H1 (cell line): ENCODE data around the gene FOXA2. TPM values are rescaled to one million over a fixed set of nuclear protein-coding genes. Genes with fewer than 3 reads are reported as not detected.

Experiments used
- CTCF ChIA-PET: fragments of 300-600 bp; sonication (Branson Sonifier 250); formaldehyde crosslinking; loops from one replicate; lab custom pipeline; 2021; ENCODE audit not compliant: partially characterized antibody; lab: Charles Lee
- POLR2A ChIA-PET: fragments of 300-600 bp; sonication (Branson Sonifier 250); formaldehyde crosslinking; loops from one replicate; lab custom pipeline; 2021; ENCODE audit warnings: inconsistent platforms; ENCODE audit not compliant: partially characterized antibody; lab: Charles Lee
- DNase-seq, 2 experiments: peaks; one replicate each; pipeline versions ENCODE4 v3.0.0 to v3.0.0-alpha.2; 2010 to 2022; ENCODE audit warnings: low spot score in 2 of 2, low read depth in 1 of 2, mixed read lengths in 1 of 2
- FAIRE-seq: peaks from 2 replicates; lab custom pipeline; 2011; peaks lifted over from hg19 to GRCh38; lab: Jason Lieb, UNC
- H2AFZ ChIP-seq: 2 replicates; pipeline ENCODE4 v1.8.1; 2012; ENCODE audit warnings: low read length, inconsistent platforms
- H2AK5ac ChIP-seq: 2 replicates; pipeline ENCODE4 v1.6.1; 2013; ENCODE audit warnings: low read depth, low read length
- H2BK120ac ChIP-seq: replicated peaks from 2 replicates; pipeline ENCODE3; 2013; ENCODE audit warnings: low read depth, low read length, inconsistent platforms
- H2BK12ac ChIP-seq: 2 replicates; pipeline ENCODE4 v1.6.1; 2013; ENCODE audit warnings: low read depth, low read length
- H2BK15ac ChIP-seq: 2 replicates; pipeline ENCODE4 v1.6.1; 2013; ENCODE audit warnings: low read length
- H2BK20ac ChIP-seq: 2 replicates; pipeline ENCODE4 v1.6.1; 2013; ENCODE audit warnings: low read length
- H2BK5ac ChIP-seq: 2 replicates; pipeline ENCODE4 v1.6.1; 2013; ENCODE audit warnings: low read depth, low read length
- H3K14ac ChIP-seq: 2 replicates; pipeline ENCODE4 v1.6.1; 2013; ENCODE audit warnings: inconsistent platforms; ENCODE audit not compliant: insufficient read length
- H3K18ac ChIP-seq: 2 replicates; pipeline ENCODE4 v1.6.1; 2013; ENCODE audit warnings: low read length; ENCODE audit errors: extremely low read depth
- H3K23ac ChIP-seq: 2 replicates; pipeline ENCODE4 v1.6.1; 2013; ENCODE audit warnings: inconsistent platforms; ENCODE audit not compliant: insufficient read length
- H3K23me2 ChIP-seq: 2 replicates; pipeline ENCODE4 v1.6.1; 2013; ENCODE audit warnings: low read depth, low read length
- H3K27ac ChIP-seq: 2 replicates; pipeline ENCODE4 v1.6.1; 2011; ENCODE audit warnings: low read depth, low read length, inconsistent platforms
- H3K27me3 ChIP-seq, 4 experiments: replicated peaks in 1 of 4; 1 replicate in 1 of 4; 2 replicates in 3 of 4; pipeline versions ENCODE4 v1.6.1 to v1.8.1; 2011 to 2013; ENCODE audit warnings: low read length in 3 of 4, mild to moderate bottlenecking in 3 of 4, inconsistent platforms in 2 of 4, mixed read lengths in 2 of 4, moderate library complexity in 1 of 4; ENCODE audit not compliant: control insufficient read depth in 3 of 4, insufficient read depth in 3 of 4; ENCODE audit errors: extremely low read depth in 1 of 4
- H3K36me3 ChIP-seq, 4 experiments: 2 replicates each; pipeline versions ENCODE4 v1.6.1 to v1.8.1; 2011 to 2013; ENCODE audit warnings: mild to moderate bottlenecking in 4 of 4, low read length in 3 of 4, moderate library complexity in 2 of 4, control low read depth in 1 of 4, inconsistent platforms in 1 of 4; ENCODE audit not compliant: insufficient read depth in 4 of 4, control insufficient read depth in 2 of 4
- H3K4ac ChIP-seq: replicated peaks from 2 replicates; pipeline ENCODE3; 2013; ENCODE audit warnings: low read length, low read depth, mixed read lengths, inconsistent platforms; ENCODE audit not compliant: insufficient read length
- H3K4me1 ChIP-seq, 4 experiments: replicated peaks in 1 of 4; 1 replicate in 1 of 4; 2 replicates in 3 of 4; pipeline versions ENCODE4 v1.6.1 to v1.8.1; 2011 to 2013; ENCODE audit warnings: low read length in 3 of 4, inconsistent platforms in 2 of 4, mixed read lengths in 1 of 4; ENCODE audit not compliant: insufficient read depth in 4 of 4, control insufficient read depth in 3 of 4
- H3K4me2 ChIP-seq, 2 experiments: 2 replicates each; pipeline versions ENCODE4 v1.6.1 to v1.8.1; 2011 to 2013; ENCODE audit warnings: low read depth in 2 of 2, low read length in 2 of 2, control low read depth in 1 of 2, inconsistent platforms in 1 of 2, mild to moderate bottlenecking in 1 of 2; ENCODE audit not compliant: insufficient read depth in 1 of 2
- H3K4me3 ChIP-seq, 4 experiments: fragments of 200-600, 300-600 bp in 1 of 4; sonication (generic), shearing (Covaris generic), sonication (Bioruptor Twin) in 1 of 4; 2 replicates each; pipeline versions ENCODE4 v1.5.1 to v1.8.1; 2011 to 2016; ENCODE audit warnings: low read length in 4 of 4, low read depth in 3 of 4, control low read depth in 2 of 4, inconsistent platforms in 2 of 4, mild to moderate bottlenecking in 2 of 4, mixed read lengths in 1 of 4, moderate library complexity in 1 of 4; ENCODE audit not compliant: insufficient read depth in 2 of 4; ENCODE audit errors: extremely low read depth in 1 of 4
- H3K56ac ChIP-seq: replicated peaks from 2 replicates; pipeline ENCODE3; 2013; ENCODE audit warnings: low read depth, mild to moderate bottlenecking, mixed read lengths, low read length, inconsistent platforms; ENCODE audit not compliant: insufficient read length
- H3K79me1 ChIP-seq: 2 replicates; pipeline ENCODE4 v1.6.1; 2013; ENCODE audit warnings: low read depth, low read length, control low read depth
- H3K79me2 ChIP-seq, 2 experiments: 2 replicates each; pipeline versions ENCODE4 v1.6.1 to v1.8.1; 2012 to 2013; ENCODE audit warnings: low read length in 2 of 2, mild to moderate bottlenecking in 2 of 2, inconsistent platforms in 1 of 2; ENCODE audit not compliant: insufficient read depth in 2 of 2, control insufficient read depth in 1 of 2
- H3K9ac ChIP-seq, 4 experiments: replicated peaks in 1 of 4; 1 replicate in 1 of 4; 2 replicates in 3 of 4; pipeline versions ENCODE4 v1.6.1 to v1.8.1; 2011 to 2013; ENCODE audit warnings: low read depth in 3 of 4, low read length in 3 of 4, control low read depth in 2 of 4, mild to moderate bottlenecking in 2 of 4, moderate library complexity in 2 of 4, inconsistent platforms in 1 of 4; ENCODE audit errors: extremely low read depth in 1 of 4
- H3K9me3 ChIP-seq, 2 experiments: 2 replicates each; pipeline versions ENCODE4 v1.6.1 to v1.8.1; 2012 to 2013; ENCODE audit warnings: mild to moderate bottlenecking in 2 of 2, moderate library complexity in 2 of 2, control low read depth in 1 of 2, inconsistent platforms in 1 of 2, low read depth in 1 of 2, low read length in 1 of 2, mixed read lengths in 1 of 2; ENCODE audit not compliant: insufficient read depth in 2 of 2
- H4K20me1 ChIP-seq, 2 experiments: replicated peaks in 1 of 2; 2 replicates each; pipeline versions ENCODE3 to v1.8.1; 2011 to 2013; ENCODE audit warnings: inconsistent platforms in 2 of 2, low read length in 2 of 2, mild to moderate bottlenecking in 1 of 2; ENCODE audit not compliant: insufficient read depth in 2 of 2, control insufficient read depth in 1 of 2
- H4K5ac ChIP-seq: 2 replicates; pipeline ENCODE4 v1.6.1; 2013; ENCODE audit warnings: low read length, low read depth, mixed read lengths, inconsistent platforms; ENCODE audit not compliant: insufficient read length
- H4K8ac ChIP-seq: 2 replicates; pipeline ENCODE4 v1.8.0; 2013; ENCODE audit warnings: mild to moderate bottlenecking, moderate library complexity, low read length, inconsistent platforms; ENCODE audit not compliant: insufficient read depth; ENCODE audit errors: extremely low read depth
- H4K91ac ChIP-seq: replicated peaks from 2 replicates; pipeline ENCODE3; 2013; ENCODE audit warnings: low read length, mixed read lengths, inconsistent platforms; ENCODE audit not compliant: insufficient read length
- BACH1 ChIP-seq: IDR thresholded peaks from 2 replicates; pipeline ENCODE4 v1.6.1; 2012; ENCODE audit warnings: low read length, improper control_type of control experiment
- EGR1 ChIP-seq: IDR thresholded peaks from 2 replicates; pipeline ENCODE4 v1.6.1; 2011; ENCODE audit warnings: low read depth, low read length, borderline replicate concordance
- RAD21 ChIP-seq, 2 experiments: IDR thresholded peaks in 1 of 2; conservative IDR thresholded peaks in 1 of 2; 2 replicates each; pipeline ENCODE4 v1.6.1; 2011; ENCODE audit warnings: low read depth in 2 of 2, low read length in 2 of 2, improper control_type of control experiment in 1 of 2, inconsistent platforms in 1 of 2, mild to moderate bottlenecking in 1 of 2, moderate library complexity in 1 of 2
- WGBS, 2 experiments: shearing (Covaris generic) in 1 of 2; methylation state at CpG; one replicate each; pipeline versions ENCODE4 v1.1.6 to v1.1.7; 2013 to 2015; ENCODE audit warnings: low lambda C conversion rate in 2 of 2, mixed read lengths in 2 of 2, inconsistent platforms in 1 of 2, low coverage in 1 of 2, missing lambda C conversion rate in 1 of 2; ENCODE audit not compliant: insufficient replicate concordance in 2 of 2, insufficient coverage in 1 of 2, insufficient read length in 1 of 2; ENCODE audit errors: extremely low coverage in 1 of 2, missing lambda C conversion rate in 1 of 2; 5-methylcytosine and 5-hydroxymethylcytosine counted together
- polyA plus RNA-seq, 7 experiments: library from polyadenylated mRNA; depleted of rRNA in 3 of 7; stranded (reverse) in 5 of 7; unstranded in 2 of 7; fragments of >200 nt in 5 of 7; fragments of 200-250 nt in 2 of 7; gene quantifications; 1 replicate in 5 of 7; 2 replicates in 1 of 7; 4 replicates in 1 of 7; pipeline versions ENCODE4 v1.2.1 to v1.2.3, GENCODE V29; 2011 to 2013; ENCODE audit warnings: missing spikeins in 2 of 7, mixed read lengths in 2 of 7
- total RNA-seq: library from RNA; stranded (reverse); fragmentation: NEBNext Ultra II Directional; extraction: Animal tissue kit (Norgen Biotek cat#: 25700); gene quantifications from 2 replicates; pipeline ENCODE4 v1.2.1, GENCODE V29; 2021

Gene FOXA2
- total and polyA plus RNA-seq, 2 of the 8 experiments (the other 6 are each of a cell fraction or from before 2014, with no cell fraction given), result not detected

GRCh38 chr20:22616551-22616950, 32.2 kb upstream of the FOXA2 start:
- Histone ChIP-seq H3K18ac (no peak overlapping the region), H2BK5ac (no peak overlapping the region), H3K27me3 (peaks cover 0 to 10% (median 6%) of the 10 kb centered on the region in 4 experiments; a peak in 3 of 7 replicates), H4K20me1 (no peaks in the 10 kb centered on the region), H4K5ac (no peak overlapping the region), H3K14ac (no peak overlapping the region), H3K23ac (no peak overlapping the region), H3K4me1 (peaks cover 0 to 9% (median 6%) of the 10 kb centered on the region in 4 experiments; a peak in 4 of 7 replicates), H2AK5ac (no peak overlapping the region), H2BK120ac (no peak overlapping the region), H2BK15ac (peak overlapping the region; percentile 5; the same call in 1 of the 2 replicates), H3K36me3 (no peaks in the 10 kb centered on the region), H3K9me3 (no peaks in the 10 kb centered on the region), H2AFZ (no peak overlapping the region), H3K23me2 (no peaks in the 10 kb centered on the region), H4K91ac (no peak overlapping the region), H3K4ac (no peak overlapping the region), H3K79me1 (no peaks in the 10 kb centered on the region), H3K4me3 (no peak overlapping the region), H2BK12ac (no peak overlapping the region), H3K9ac (no peak overlapping the region), H2BK20ac (no peak overlapping the region), H3K56ac (no peak overlapping the region), H3K27ac (no peak overlapping the region), H3K4me2 (no peak overlapping the region), H3K79me2 (no peaks in the 10 kb centered on the region), H4K8ac (no peak overlapping the region)
- FAIRE-seq, result no peak
- WGBS, 2 experiments, result 93% methylated on average over 3 of the region's 3 CpGs; no CpG with 5 or more reads in 1 of the 2 experiments
- ChIA-PET POLR2A (interaction anchor here (1.2 kb wide), 1 partner anchor 9 kb away, joined by 3 read pairs; no protein-coding TSS in a partner anchor), CTCF (interaction anchor here (1.9 kb wide), 1 partner anchor 30 kb away, joined by 10 read pairs; no protein-coding TSS in a partner anchor)
- peak in 1 of 2 experiments; percentile 16 for DNase-seq
- no peak for TF ChIP-seq BACH1
- no peak for TF ChIP-seq EGR1
- TF ChIP-seq RAD21 (IDR thresholded peaks at IDR 0.05 in 1 of 2, conservative IDR thresholded peaks at IDR 0.05 in 1 of 2; ENCODE audit: low read depth in 2 of 2, low read length in 2 of 2), result no peak
